KMS-11 (cell line): ENCODE results near the gene BRSK2.

Source experiments
- H2AFZ ChIP-seq: fragments of 200-600 bp; sonication (generic); 2 replicates; pipeline ENCODE4 v1.6.1; 2016; ENCODE audit warnings: antibody characterized with exemption, mixed run types, low read depth
- H3K27ac ChIP-seq: fragments of 200-600 bp; sonication (generic); 2 replicates; pipeline ENCODE4 v1.6.1; 2016; ENCODE audit warnings: mild to moderate bottlenecking, mixed run types
- H3K27me3 ChIP-seq: fragments of 200-600 bp; sonication (generic); 2 replicates; pipeline ENCODE4 v1.6.1; 2017; ENCODE audit warnings: mild to moderate bottlenecking, low read depth, mixed run types, moderate library complexity; ENCODE audit not compliant: insufficient read depth
- H3K36me3 ChIP-seq: fragments of 200-600 bp; sonication (generic); 2 replicates; pipeline ENCODE4 v1.6.1; 2017; ENCODE audit warnings: mild to moderate bottlenecking, mixed run types; ENCODE audit not compliant: insufficient read depth
- H3K4me1 ChIP-seq: fragments of 200-600 bp; sonication (generic); 2 replicates; pipeline ENCODE4 v1.6.1; 2016; ENCODE audit warnings: mild to moderate bottlenecking, low read depth, mixed run types; ENCODE audit not compliant: poor library complexity, severe bottlenecking
- H3K4me2 ChIP-seq: fragments of 200-600 bp; sonication (generic); 2 replicates; pipeline ENCODE4 v1.7.0; 2016; ENCODE audit warnings: mild to moderate bottlenecking, mixed run types
- H3K4me3 ChIP-seq: fragments of 200-600 bp; sonication (generic); IDR thresholded peaks from 2 replicates; pipeline ENCODE4 v1.6.1; 2017; ENCODE audit warnings: low read depth, low read length, mixed read lengths; ENCODE audit not compliant: insufficient read depth
- H3K79me2 ChIP-seq: fragments of 200-600 bp; sonication (generic); 2 replicates; pipeline ENCODE4 v1.6.1; 2016; ENCODE audit warnings: low read depth, mixed run types; ENCODE audit not compliant: insufficient read depth
- H3K9ac ChIP-seq: fragments of 200-600 bp; sonication (generic); 2 replicates; pipeline ENCODE4 v1.6.1; 2016; ENCODE audit warnings: mild to moderate bottlenecking, mixed run types
- H4K20me1 ChIP-seq: fragments of 200-600 bp; sonication (generic); 2 replicates; pipeline ENCODE4 v1.6.1; 2016; ENCODE audit warnings: mild to moderate bottlenecking, mixed run types; ENCODE audit not compliant: insufficient read depth
- TF ChIP-seq, protein P1 (sequence below): fragments of 200-600 bp; sonication (generic); conservative IDR thresholded peaks from 2 replicates; pipeline ENCODE4 v1.6.1; 2017; ENCODE audit warnings: low read depth, mild to moderate bottlenecking, antibody characterized with exemption, low read length, moderate library complexity, mixed read lengths

The BRSK2 gene

DNA sequence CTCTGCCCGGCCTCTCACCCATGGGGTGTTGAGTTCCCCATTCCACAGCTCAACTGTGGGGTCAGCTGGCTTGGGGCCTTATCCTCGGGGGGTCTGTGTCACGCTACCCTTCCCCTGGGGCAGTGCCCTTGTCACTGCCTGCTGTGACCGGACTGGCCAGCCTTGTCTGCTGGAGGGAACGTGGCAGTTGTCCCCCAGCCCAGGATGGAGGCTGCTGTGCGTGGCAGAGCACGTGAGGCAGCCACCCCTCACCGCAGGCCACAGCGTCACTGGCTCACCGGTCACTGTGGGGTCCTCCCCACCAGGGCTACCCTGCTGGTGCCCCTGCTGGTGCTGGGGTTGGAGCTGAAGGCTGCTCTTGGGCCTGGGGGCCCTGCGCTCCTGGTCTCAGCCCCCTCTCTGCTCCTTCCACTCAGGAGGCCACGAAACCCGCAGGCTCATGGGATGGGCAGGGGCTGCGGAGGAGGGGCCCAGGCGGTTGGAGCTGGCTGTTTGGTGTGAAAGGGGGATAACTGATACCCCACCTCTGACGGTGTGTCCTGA, 13.4 kb downstream of the BRSK2 start:
- no peak overlapping the region for H3K4me3 ChIP-seq
- no peak overlapping the region for H3K27ac ChIP-seq
- H3K79me2 ChIP-seq: no peaks in the 10 kb centered on the region
- no peaks in the 10 kb centered on the region for H4K20me1 ChIP-seq
- H3K4me1 ChIP-seq: no peaks in the 10 kb centered on the region
- H3K36me3 ChIP-seq: no peaks in the 10 kb centered on the region
- H3K27me3 ChIP-seq: peaks cover 49% of the 10 kb centered on the region
- TF ChIP-seq, protein P1, sequence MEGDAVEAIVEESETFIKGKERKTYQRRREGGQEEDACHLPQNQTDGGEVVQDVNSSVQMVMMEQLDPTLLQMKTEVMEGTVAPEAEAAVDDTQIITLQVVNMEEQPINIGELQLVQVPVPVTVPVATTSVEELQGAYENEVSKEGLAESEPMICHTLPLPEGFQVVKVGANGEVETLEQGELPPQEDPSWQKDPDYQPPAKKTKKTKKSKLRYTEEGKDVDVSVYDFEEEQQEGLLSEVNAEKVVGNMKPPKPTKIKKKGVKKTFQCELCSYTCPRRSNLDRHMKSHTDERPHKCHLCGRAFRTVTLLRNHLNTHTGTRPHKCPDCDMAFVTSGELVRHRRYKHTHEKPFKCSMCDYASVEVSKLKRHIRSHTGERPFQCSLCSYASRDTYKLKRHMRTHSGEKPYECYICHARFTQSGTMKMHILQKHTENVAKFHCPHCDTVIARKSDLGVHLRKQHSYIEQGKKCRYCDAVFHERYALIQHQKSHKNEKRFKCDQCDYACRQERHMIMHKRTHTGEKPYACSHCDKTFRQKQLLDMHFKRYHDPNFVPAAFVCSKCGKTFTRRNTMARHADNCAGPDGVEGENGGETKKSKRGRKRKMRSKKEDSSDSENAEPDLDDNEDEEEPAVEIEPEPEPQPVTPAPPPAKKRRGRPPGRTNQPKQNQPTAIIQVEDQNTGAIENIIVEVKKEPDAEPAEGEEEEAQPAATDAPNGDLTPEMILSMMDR: no peak
- H3K9ac ChIP-seq: no peak overlapping the region
- no peak overlapping the region for H3K4me2 ChIP-seq
- no peak overlapping the region for H2AFZ ChIP-seq

DNA sequence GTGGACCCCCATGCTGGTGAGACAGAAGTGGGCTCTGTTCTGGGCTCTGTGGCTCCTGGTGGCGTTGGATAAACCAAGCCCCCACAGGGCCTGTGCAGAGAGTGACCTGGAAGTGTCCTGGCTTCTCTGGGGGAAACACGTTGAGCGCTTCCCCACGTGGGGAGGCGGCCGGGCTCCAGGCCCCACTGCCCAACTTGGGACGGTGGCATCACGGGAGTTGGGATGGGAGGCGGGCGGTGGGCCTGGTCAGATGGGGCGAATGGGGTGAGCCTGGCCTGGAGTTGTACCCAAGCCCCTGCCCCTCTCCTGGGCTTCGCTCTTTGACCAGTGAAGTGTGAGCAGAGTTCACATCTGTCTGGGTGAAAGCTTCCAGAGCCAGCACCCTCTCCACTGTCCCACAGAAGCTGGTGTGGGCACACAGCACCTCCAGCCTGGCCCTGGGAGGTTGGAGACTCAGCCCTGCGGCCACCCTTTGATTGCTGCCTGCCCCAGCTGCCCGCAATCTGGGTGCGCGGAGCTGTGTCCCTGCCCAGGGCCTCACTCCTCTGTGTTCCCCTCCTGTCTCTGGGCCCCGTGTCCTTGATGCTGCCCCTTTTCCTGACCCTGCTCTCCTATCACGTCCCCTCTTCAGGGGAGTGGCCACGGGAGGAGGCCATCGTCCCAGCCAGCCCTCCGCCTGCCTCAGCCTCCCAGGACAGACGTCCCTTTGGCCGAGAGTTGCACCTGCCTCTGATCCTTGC, 14.2 kb downstream of the BRSK2 start:
- Histone ChIP-seq H4K20me1 (no peaks in the 10 kb centered on the region), H3K27me3 (peaks cover 45% of the 10 kb centered on the region), H3K9ac (no peak overlapping the region), H3K4me3 (no peak overlapping the region), H3K4me2 (no peak overlapping the region), H3K4me1 (no peaks in the 10 kb centered on the region), H3K27ac (no peak overlapping the region), H3K36me3 (no peaks in the 10 kb centered on the region), H3K79me2 (no peaks in the 10 kb centered on the region), H2AFZ (no peak overlapping the region)
- TF ChIP-seq, protein P1: no peak

DNA sequence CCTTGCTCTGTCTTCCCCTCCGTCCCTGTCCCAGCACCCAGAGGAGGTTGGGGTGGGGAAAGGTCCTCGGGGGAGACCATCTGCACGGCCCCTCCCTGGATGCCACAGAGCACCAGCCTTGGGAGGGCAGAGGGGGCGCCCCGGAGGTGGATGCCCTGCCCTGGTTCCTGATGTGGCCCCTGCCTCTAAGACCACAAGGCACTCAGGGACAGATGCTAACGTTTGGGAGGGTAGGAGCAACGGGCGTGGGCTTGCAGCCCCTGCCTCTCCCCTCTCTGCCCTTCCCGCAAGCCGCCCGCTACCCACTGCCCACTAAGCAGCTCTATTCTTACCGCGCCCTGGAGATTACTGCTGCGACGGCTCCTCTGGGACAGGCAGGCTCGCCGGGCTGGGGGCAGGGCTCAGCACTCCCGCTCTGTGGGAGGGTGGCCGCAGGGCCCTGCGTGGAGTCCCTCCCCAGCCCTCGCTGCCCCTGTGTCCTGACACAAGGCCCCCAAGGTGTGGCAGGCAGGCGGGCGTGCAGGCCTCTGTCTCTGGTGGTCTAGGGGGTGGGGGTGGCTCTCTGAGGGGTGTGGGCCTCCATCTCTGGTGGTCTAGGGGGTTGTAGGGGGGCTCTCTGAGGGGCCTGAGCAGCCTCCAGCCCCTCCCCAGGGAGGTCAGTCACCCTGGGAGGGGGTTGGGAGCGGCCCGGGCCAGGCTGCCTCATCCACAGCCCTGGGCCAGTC, 14.9 kb downstream of the BRSK2 start:
- H3K36me3 ChIP-seq: no peaks in the 10 kb centered on the region
- TF ChIP-seq, protein P1: no peak
- no peaks in the 10 kb centered on the region for H4K20me1 ChIP-seq
- H3K4me2 ChIP-seq: no peak overlapping the region
- no peak overlapping the region for H3K27ac ChIP-seq
- no peak overlapping the region for H3K9ac ChIP-seq
- no peak overlapping the region for H3K4me3 ChIP-seq
- H3K4me1 ChIP-seq: no peaks in the 10 kb centered on the region
- H3K27me3 ChIP-seq: peaks cover 43% of the 10 kb centered on the region
- no peaks in the 10 kb centered on the region for H3K79me2 ChIP-seq
- no peak overlapping the region for H2AFZ ChIP-seq

DNA sequence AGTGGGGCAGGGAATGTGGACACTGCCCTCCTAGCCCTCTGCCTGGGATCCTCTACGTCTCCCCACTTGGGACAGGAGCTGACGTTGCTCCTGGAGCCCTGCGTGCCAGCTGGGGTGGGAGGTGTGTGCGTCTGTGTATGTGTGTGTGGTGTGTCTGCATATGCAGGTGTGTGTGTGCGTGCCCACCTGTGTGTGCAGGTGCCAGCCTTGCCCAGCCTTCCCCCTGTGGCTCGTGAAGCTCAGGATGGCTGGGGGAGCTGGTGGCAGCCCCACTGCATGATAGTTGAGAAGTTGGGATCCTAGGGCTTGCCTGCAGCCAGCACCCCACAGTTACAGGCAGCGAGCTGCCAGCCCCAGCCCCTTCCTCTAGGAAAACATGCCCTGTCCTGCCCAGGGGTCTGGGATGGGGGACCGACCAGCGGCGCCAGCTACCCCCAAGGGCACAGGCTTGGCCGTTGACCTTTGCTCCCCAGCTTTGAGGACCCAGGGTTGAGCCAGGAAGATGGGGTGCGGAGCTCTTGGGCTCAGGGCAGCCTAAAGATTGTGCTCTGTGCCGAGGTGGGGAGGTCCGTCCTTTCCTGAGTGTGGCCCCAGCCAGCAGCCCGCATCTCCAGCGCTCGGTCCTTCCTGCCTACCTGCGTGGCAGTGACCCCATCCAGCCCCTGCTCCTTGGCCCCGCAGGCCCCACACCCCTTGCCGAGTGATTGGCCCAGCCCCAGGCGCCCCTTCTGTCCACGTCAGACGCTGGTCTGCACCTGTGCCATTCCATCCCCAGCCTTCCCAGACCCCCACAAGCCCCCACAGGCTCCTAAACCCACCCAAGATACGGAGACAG, 15.7 kb downstream of the BRSK2 start:
- no peak overlapping the region for H3K4me3 ChIP-seq
- no peaks in the 10 kb centered on the region for H3K4me1 ChIP-seq
- no peak overlapping the region for H3K4me2 ChIP-seq
- no peak overlapping the region for H3K9ac ChIP-seq
- no peak overlapping the region for H3K27ac ChIP-seq
- peaks cover 35% of the 10 kb centered on the region for H3K27me3 ChIP-seq
- H2AFZ ChIP-seq: no peak overlapping the region
- no peaks in the 10 kb centered on the region for H3K79me2 ChIP-seq
- TF ChIP-seq, protein P1: no peak
- H3K36me3 ChIP-seq: no peaks in the 10 kb centered on the region
- no peaks in the 10 kb centered on the region for H4K20me1 ChIP-seq
